ACC112 (cell line): ENCODE results near the gene NEB.

ENCODE experiments used
- H2AFZ ChIP-seq: fragments of 200-600 bp; sonication (generic); one replicate; pipeline ENCODE4 v1.6.0; 2017; ENCODE audit warnings: antibody characterized with exemption, low read length; ENCODE audit not compliant: unreplicated experiment
- H3K27ac ChIP-seq: fragments of 200-600 bp; sonication (generic); 2 replicates; pipeline ENCODE4 v1.5.1; 2014; ENCODE audit warnings: low read depth, mild to moderate bottlenecking, antibody characterized with exemption, low read length, moderate library complexity
- H3K27me3 ChIP-seq: fragments of 200-600 bp; sonication (generic); 2 replicates; pipeline ENCODE4 v1.6.1; 2014; ENCODE audit warnings: mild to moderate bottlenecking, antibody characterized with exemption, low read length, moderate library complexity, mixed read lengths; ENCODE audit not compliant: insufficient read depth
- H3K36me3 ChIP-seq: fragments of 200-600 bp; sonication (generic); 2 replicates; pipeline ENCODE4 v1.6.1; 2016; ENCODE audit warnings: mild to moderate bottlenecking, antibody characterized with exemption, low read length, moderate library complexity, mixed read lengths; ENCODE audit not compliant: insufficient read depth
- H3K4me1 ChIP-seq: fragments of 200-600 bp; sonication (generic); one replicate; pipeline ENCODE4 v1.6.1; 2016; ENCODE audit warnings: low read length, mixed read lengths; ENCODE audit not compliant: insufficient read depth, unreplicated experiment, control insufficient read depth
- H3K4me3 ChIP-seq: fragments of 200-600 bp; sonication (generic); 2 replicates; pipeline ENCODE4 v1.5.1; 2014; ENCODE audit warnings: mild to moderate bottlenecking, low read depth, low read length
- H3K79me2 ChIP-seq: fragments of 200-600 bp; sonication (generic); one replicate; pipeline ENCODE4 v1.6.0; 2016; ENCODE audit warnings: low read length; ENCODE audit not compliant: control insufficient read depth, unreplicated experiment, insufficient read depth

NEB gene

GRCh38 chr2:151634736-151635467 is 99.4 kb downstream of the NEB start:
- no peak overlapping the region for H3K27ac ChIP-seq
- H2AFZ ChIP-seq, result no peak overlapping the region
- no peaks in the 10 kb centered on the region for H3K79me2 ChIP-seq
- peaks cover 11% of the 10 kb centered on the region for H3K4me1 ChIP-seq
- no peaks in the 10 kb centered on the region for H3K27me3 ChIP-seq
- H3K4me3 ChIP-seq, result no peak overlapping the region
- H3K36me3 ChIP-seq, result no peaks in the 10 kb centered on the region

GRCh38 chr2:151632993-151633565 is 101.2 kb downstream of the NEB start:
- Histone ChIP-seq H3K27me3 (no peaks in the 10 kb centered on the region), H3K79me2 (no peaks in the 10 kb centered on the region)

GRCh38 chr2:151630372-151630771 is 103.9 kb downstream of the NEB start:
- Histone ChIP-seq H2AFZ (no peak overlapping the region), H3K36me3 (no peaks in the 10 kb centered on the region)

More at GRCh38 chr2:151632993-151633565, 101.2 kb downstream of the NEB start:
- H3K36me3 ChIP-seq, result no peaks in the 10 kb centered on the region
- H3K27ac ChIP-seq, result no peak overlapping the region
- H2AFZ ChIP-seq, result no peak overlapping the region
- no peak overlapping the region for H3K4me3 ChIP-seq
- peaks cover 4% of the 10 kb centered on the region for H3K4me1 ChIP-seq

GRCh38 chr2:151627353-151627752 is 106.9 kb downstream of the NEB start:
- H3K27ac ChIP-seq, result no peak overlapping the region
- no peaks in the 10 kb centered on the region for H3K36me3 ChIP-seq
- no peaks in the 10 kb centered on the region for H3K27me3 ChIP-seq
- no peak overlapping the region for H3K4me3 ChIP-seq
- H2AFZ ChIP-seq, result no peak overlapping the region
- no peaks in the 10 kb centered on the region for H3K4me1 ChIP-seq
- H3K79me2 ChIP-seq, result no peaks in the 10 kb centered on the region

More at GRCh38 chr2:151630372-151630771, 103.9 kb downstream of the NEB start:
- no peaks in the 10 kb centered on the region for H3K27me3 ChIP-seq
- no peaks in the 10 kb centered on the region for H3K4me1 ChIP-seq
- H3K4me3 ChIP-seq, result no peak overlapping the region
- no peaks in the 10 kb centered on the region for H3K79me2 ChIP-seq
- H3K27ac ChIP-seq, result no peak overlapping the region

- Histone ChIP-seq H3K4me3 (no peak overlapping the region), H3K36me3 (no peaks in the 10 kb centered on the region), H3K27me3 (no peaks in the 10 kb centered on the region), H2AFZ (no peak overlapping the region), H3K27ac (no peak overlapping the region), H3K79me2 (no peaks in the 10 kb centered on the region), H3K4me1 (no peaks in the 10 kb centered on the region)
Measured at GRCh38 chr2:151624271-151624670, 110.0 kb downstream of the NEB start.

GRCh38 chr2:151623631-151624030 is 110.6 kb downstream of the NEB start:
- Histone ChIP-seq H3K27me3 (no peaks in the 10 kb centered on the region), H2AFZ (no peak overlapping the region), H3K27ac (no peak overlapping the region), H3K79me2 (no peaks in the 10 kb centered on the region), H3K4me1 (no peaks in the 10 kb centered on the region), H3K36me3 (no peaks in the 10 kb centered on the region), H3K4me3 (no peak overlapping the region)

GRCh38 chr2:151620761-151621160 is 113.5 kb downstream of the NEB start:
- Histone ChIP-seq H3K4me3 (no peak overlapping the region), H3K27ac (no peak overlapping the region), H2AFZ (no peak overlapping the region), H3K27me3 (no peaks in the 10 kb centered on the region), H3K79me2 (no peaks in the 10 kb centered on the region), H3K36me3 (no peaks in the 10 kb centered on the region), H3K4me1 (no peaks in the 10 kb centered on the region)

- no peak overlapping the region for H3K4me3 ChIP-seq
- H3K27ac ChIP-seq, result no peak overlapping the region
- H2AFZ ChIP-seq, result no peak overlapping the region
- no peaks in the 10 kb centered on the region for H3K27me3 ChIP-seq
- H3K79me2 ChIP-seq, result no peaks in the 10 kb centered on the region
- no peaks in the 10 kb centered on the region for H3K36me3 ChIP-seq
- no peaks in the 10 kb centered on the region for H3K4me1 ChIP-seq
Measured at GRCh38 chr2:151619337-151619989, 114.8 kb downstream of the NEB start.

GRCh38 chr2:151616760-151617339 is 117.4 kb downstream of the NEB start:
- H2AFZ ChIP-seq, result no peak overlapping the region
- no peaks in the 10 kb centered on the region for H3K36me3 ChIP-seq
- no peak overlapping the region for H3K27ac ChIP-seq
- H3K4me3 ChIP-seq, result no peak overlapping the region
- H3K4me1 ChIP-seq, result no peaks in the 10 kb centered on the region
- H3K27me3 ChIP-seq, result no peaks in the 10 kb centered on the region
- no peaks in the 10 kb centered on the region for H3K79me2 ChIP-seq

GRCh38 chr2:151614606-151615306 is 119.5 kb downstream of the NEB start:
- H2AFZ ChIP-seq, result no peak overlapping the region
- H3K36me3 ChIP-seq, result no peaks in the 10 kb centered on the region
- no peaks in the 10 kb centered on the region for H3K79me2 ChIP-seq
- H3K4me3 ChIP-seq, result no peak overlapping the region
- H3K27ac ChIP-seq, result no peak overlapping the region
- H3K27me3 ChIP-seq, result no peaks in the 10 kb centered on the region
- no peaks in the 10 kb centered on the region for H3K4me1 ChIP-seq
